NCI-H2227 treated with DMSO at 0.1 percent for 48 hours (cell line): ENCODE measurements around the gene UBE2L3.
"Not testable (repeated sequence)": the region's sequence is repeated elsewhere in the genome, so short reads cannot be mapped to it uniquely, and the experiment has no call there.

ENCODE experiments used
- DNase-seq: peaks from one replicate; lab custom pipeline; 2025; lab: John Stamatoyannopoulos, UW

Gene UBE2L3

GRCh38 chr22:21602579-21602978 is 35.1 kb downstream of the UBE2L3 start:
- no peak for DNase-seq

- no peak for DNase-seq
These were observed 36.5 kb downstream of the UBE2L3 start for GRCh38 chr22:21603973-21604372.

GRCh38 chr22:21605887-21606564 is 38.5 kb downstream of the UBE2L3 start:
- no peak for DNase-seq

GRCh38 chr22:21606775-21607174 is 39.3 kb downstream of the UBE2L3 start:
- DNase-seq = no peak

GRCh38 chr22:21609556-21610157 is 42.1 kb downstream of the UBE2L3 start:
- not testable (repeated sequence) for DNase-seq

GRCh38 chr22:21611210-21611977 is 43.9 kb downstream of the UBE2L3 start:
- DNase-seq = no peak

GRCh38 chr22:21612858-21613257 is 45.3 kb downstream of the UBE2L3 start:
- no peak for DNase-seq

- no peak for DNase-seq
These were observed 46.2 kb downstream of the UBE2L3 start for GRCh38 chr22:21613553-21614233.

- DNase-seq = no peak
These were observed 48.2 kb downstream of the UBE2L3 start for GRCh38 chr22:21615731-21616130.

- not testable (repeated sequence) for DNase-seq
These were observed 49.8 kb downstream of the UBE2L3 start for GRCh38 chr22:21617337-21617736.

GRCh38 chr22:21621025-21621424 is 53.5 kb downstream of the UBE2L3 start:
- no peak for DNase-seq

GRCh38 chr22:21622011-21622918 is 54.8 kb downstream of the UBE2L3 start:
- DNase-seq = no peak

- no peak for DNase-seq
These were observed 55.6 kb downstream of the UBE2L3 start for GRCh38 chr22:21622919-21623647.

GRCh38 chr22:21623648-21623970 is 56.1 kb downstream of the UBE2L3 start:
- no peak for DNase-seq

- no peak for DNase-seq
These were observed 56.8 kb downstream of the UBE2L3 start for GRCh38 chr22:21624120-21624879.

- no peak for DNase-seq
These were observed 57.6 kb downstream of the UBE2L3 start for GRCh38 chr22:21624880-21625791.

- DNase-seq = no peak
These were observed 58.7 kb downstream of the UBE2L3 start for GRCh38 chr22:21626073-21626734.

GRCh38 chr22:21626735-21627469 is 59.4 kb downstream of the UBE2L3 start:
- DNase-seq = no peak
